Measurements from ENCODE around the gene ABHD8. TPM values are rescaled to one million over a fixed set of nuclear protein-coding genes. Genes with fewer than 3 reads are reported as not detected.

The ABHD8 gene
- total and polyA plus RNA-seq, 3 experiments from 2014 or later, result 5.2 to 8.3 (median 6.0) TPM

- H3K4me1 ChIP-seq (ENCODE audit: insufficient read depth, low read length), result peaks cover 13% of the 10 kb centered on the region
- Mint-ChIP-seq H3K27ac (no peak overlapping the region), H3K36me3 (peaks cover 0 to 4% (median 0%) of the 10 kb centered on the region in 3 donors), H3K27me3 (no peaks in the 10 kb centered on the region), H3K4me3 (no peak overlapping the region), H3K9me3 (no peaks in the 10 kb centered on the region), H3K4me1 (peaks cover 15 to 24% (median 18%) of the 10 kb centered on the region in 3 donors)
- H3K27me3 ChIP-seq (ENCODE audit: insufficient read depth, low read length, poor library complexity, severe bottlenecking), result no peaks in the 10 kb centered on the region
- H3K9me3 ChIP-seq (ENCODE audit: low read length), result no peaks in the 10 kb centered on the region
- CTCF ChIA-PET, result interaction anchor here (0.5 to 11.2 kb wide), 3 partner anchors 13 to 133 kb away, joined by 3 to 93 read pairs (median 7); partner anchors contain the start of gene ANKLE1
- H3K36me3 ChIP-seq (ENCODE audit: insufficient read depth, low read length), result no peaks in the 10 kb centered on the region
- POLR2A ChIA-PET, result no interaction called here
- DNase-seq, result no peak
- H3K4me3 ChIP-seq (ENCODE audit: low read length), result no peak overlapping the region
- H3K27ac ChIP-seq (ENCODE audit: low read depth, low read length), result no peak overlapping the region
Measured at GRCh38 chr19:17262557-17262956, 40.7 kb downstream of the ABHD8 start.

GRCh38 chr19:17260842-17261325, 42.3 kb downstream of the ABHD8 start:
- Mint-ChIP-seq H3K4me3 (no peak overlapping the region), H3K27ac (peak overlapping the region in 4 of 8 donors; percentile 0 to 43 (median 3)), H3K36me3 (no peaks in the 10 kb centered on the region), H3K4me1 (peaks cover 7 to 13% (median 8%) of the 10 kb centered on the region in 3 donors), H3K9me3 (no peaks in the 10 kb centered on the region), H3K27me3 (no peaks in the 10 kb centered on the region)
- H3K36me3 ChIP-seq (ENCODE audit: insufficient read depth, low read length), result no peaks in the 10 kb centered on the region
- H3K27me3 ChIP-seq (ENCODE audit: insufficient read depth, low read length, poor library complexity, severe bottlenecking), result no peaks in the 10 kb centered on the region
- ChIA-PET CTCF (interaction anchor here (0.6 to 11.2 kb wide), 19 partner anchors 10 to 195 kb away, joined by 3 to 93 read pairs (median 4); partner anchors contain the start of genes ANKLE1 and USE1), POLR2A (no interaction called here)
- peaks cover 7% of the 10 kb centered on the region for H3K4me1 ChIP-seq (ENCODE audit: insufficient read depth, low read length)
- no peak overlapping the region for H3K27ac ChIP-seq (ENCODE audit: low read depth, low read length)
- no peak overlapping the region for H3K4me3 ChIP-seq (ENCODE audit: low read length)
- peak; percentile 80 to 92 (median 82) for DNase-seq
- H3K9me3 ChIP-seq (ENCODE audit: low read length), result no peaks in the 10 kb centered on the region

DNA sequence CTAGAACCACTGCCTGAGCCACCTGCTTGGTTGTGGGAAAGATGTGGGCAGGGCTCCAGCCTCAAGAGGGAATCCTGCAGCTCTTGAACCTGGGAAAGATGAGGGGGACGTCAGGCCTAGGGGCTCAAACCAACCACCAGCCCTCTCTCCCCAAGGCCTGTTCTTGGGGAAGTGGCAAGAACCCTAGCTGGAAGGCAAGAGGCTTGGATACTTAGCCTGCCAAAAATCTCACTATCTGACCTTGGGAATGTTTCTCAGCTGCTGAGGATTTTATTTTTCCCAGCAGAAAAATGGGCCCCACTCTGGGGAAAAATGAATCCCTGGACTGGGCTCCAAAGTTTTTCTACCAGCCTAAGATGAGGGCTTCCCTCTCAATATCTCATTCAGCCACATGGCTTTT, 43.3 kb downstream of the ABHD8 start:
- H3K4me3 Mint-ChIP-seq, result no peak overlapping the region
- no peaks in the 10 kb centered on the region for H3K36me3 Mint-ChIP-seq
- H3K9me3 ChIP-seq (ENCODE audit: low read length), result no peaks in the 10 kb centered on the region
- no peak overlapping the region for H3K4me3 ChIP-seq (ENCODE audit: low read length)
- CTCF ChIA-PET, result interaction anchor here (0.6 to 11.2 kb wide), 20 partner anchors 9 to 205 kb away, joined by 3 to 93 read pairs (median 4); partner anchors contain the start of genes ANKLE1, MRPL34 and USE1
- no peaks in the 10 kb centered on the region for H3K9me3 Mint-ChIP-seq
- POLR2A ChIA-PET, result interaction anchor here (1.2 kb wide), 1 partner anchor 34 kb away, joined by 5 read pairs; the partner anchor contains the start of gene OCEL1
- no peaks in the 10 kb centered on the region for H3K36me3 ChIP-seq (ENCODE audit: insufficient read depth, low read length)
- H3K27me3 ChIP-seq (ENCODE audit: insufficient read depth, low read length, poor library complexity, severe bottlenecking), result no peaks in the 10 kb centered on the region
- no peaks in the 10 kb centered on the region for H3K27me3 Mint-ChIP-seq
- peaks cover 7 to 13% (median 8%) of the 10 kb centered on the region in 3 donors for H3K4me1 Mint-ChIP-seq
- H3K27ac ChIP-seq (ENCODE audit: low read depth, low read length), result no peak overlapping the region
- H3K4me1 ChIP-seq (ENCODE audit: insufficient read depth, low read length), result peaks cover 6% of the 10 kb centered on the region
- DNase-seq, result no peak
- H3K27ac Mint-ChIP-seq, result no peak overlapping the region

DNA sequence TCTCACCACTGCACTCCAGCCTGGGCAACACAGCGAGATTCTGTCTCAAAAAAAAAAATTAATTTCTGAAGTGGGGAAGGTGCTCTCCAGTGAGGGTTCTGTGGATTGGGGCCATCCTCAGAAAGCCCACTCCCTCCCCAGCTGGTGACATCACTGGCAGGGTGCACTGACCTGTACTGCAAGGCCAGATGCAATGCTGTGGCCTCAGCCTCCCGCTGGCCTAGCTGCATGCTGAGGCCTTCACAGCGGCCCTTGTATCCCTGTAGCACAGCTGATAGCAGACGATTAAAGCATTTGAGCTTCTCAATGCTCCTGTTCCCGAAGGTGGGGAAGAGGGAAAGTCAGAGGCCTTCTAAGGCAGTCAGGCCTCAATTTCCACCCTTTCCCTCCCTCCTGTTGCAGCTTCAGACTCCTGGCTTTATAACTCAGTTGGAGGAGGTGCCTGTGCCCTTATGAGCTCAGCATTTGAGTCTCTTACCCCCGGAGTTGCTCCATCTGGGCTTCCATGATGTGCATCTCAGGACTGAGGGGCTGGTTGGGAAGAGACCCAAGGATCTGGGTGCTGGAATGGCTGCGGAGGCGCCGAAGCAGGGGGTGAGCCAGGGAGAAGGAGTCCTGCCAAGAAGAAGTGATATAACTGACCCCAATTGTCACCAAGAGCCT, 44.0 kb downstream of the ABHD8 start:
- Mint-ChIP-seq H3K36me3 (no peaks in the 10 kb centered on the region), H3K9me3 (no peaks in the 10 kb centered on the region), H3K4me3 (no peak overlapping the region), H3K4me1 (peaks cover 6 to 8% (median 7%) of the 10 kb centered on the region in 3 donors), H3K27ac (no peak overlapping the region), H3K27me3 (no peaks in the 10 kb centered on the region)
- no peaks in the 10 kb centered on the region for H3K36me3 ChIP-seq (ENCODE audit: insufficient read depth, low read length)
- DNase-seq, result no peak
- POLR2A ChIA-PET, result interaction anchor here (1.2 kb wide), 1 partner anchor 33 kb away, joined by 5 read pairs; the partner anchor contains the start of gene OCEL1
- H3K4me3 ChIP-seq (ENCODE audit: low read length), result no peak overlapping the region
- no peaks in the 10 kb centered on the region for H3K4me1 ChIP-seq (ENCODE audit: insufficient read depth, low read length)
- H3K27ac ChIP-seq (ENCODE audit: low read depth, low read length), result no peak overlapping the region
- CTCF ChIA-PET, result interaction anchor here (1.2 to 11.2 kb wide), 8 partner anchors 11 to 206 kb away, joined by 3 to 93 read pairs (median 4); partner anchors contain the start of genes ANKLE1, MRPL34 and USE1
- H3K9me3 ChIP-seq (ENCODE audit: low read length), result no peaks in the 10 kb centered on the region
- H3K27me3 ChIP-seq (ENCODE audit: insufficient read depth, low read length, poor library complexity, severe bottlenecking), result no peaks in the 10 kb centered on the region

DNA sequence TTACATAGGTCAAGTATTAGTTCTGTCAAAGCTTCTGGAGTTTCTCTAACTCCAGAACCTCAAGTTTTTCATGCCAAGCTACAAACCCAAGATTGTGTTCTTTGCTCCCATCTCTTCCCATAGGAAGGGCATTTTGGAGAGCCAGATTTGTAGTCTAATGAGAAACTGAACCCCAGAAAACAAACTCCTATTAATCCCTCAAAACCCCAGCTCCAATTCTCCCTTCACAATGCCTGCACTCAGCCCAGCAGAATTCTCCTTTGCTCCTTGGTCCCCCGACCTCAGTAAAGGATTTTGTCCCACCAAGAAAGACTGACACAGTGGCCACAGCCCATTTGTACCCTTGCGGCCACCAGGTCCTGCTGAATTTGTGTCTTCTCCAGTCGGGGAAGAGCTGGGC, 47.1 kb downstream of the ABHD8 start:
- ChIA-PET POLR2A (no interaction called here), CTCF (interaction anchor here (1.0 to 1.8 kb wide), 2 partner anchors 36 to 135 kb away, joined by 3 read pairs; no protein-coding TSS in a partner anchor)
- Histone ChIP-seq H3K27ac (ENCODE audit: low read depth, low read length) (no peak overlapping the region), H3K27me3 (ENCODE audit: insufficient read depth, low read length, poor library complexity, severe bottlenecking) (no peaks in the 10 kb centered on the region), H3K36me3 (ENCODE audit: insufficient read depth, low read length) (no peaks in the 10 kb centered on the region), H3K4me3 (ENCODE audit: low read length) (no peak overlapping the region), H3K4me1 (ENCODE audit: insufficient read depth, low read length) (no peaks in the 10 kb centered on the region), H3K9me3 (ENCODE audit: low read length) (no peaks in the 10 kb centered on the region)
- Mint-ChIP-seq H3K9me3 (no peaks in the 10 kb centered on the region), H3K27me3 (peaks cover 0 to 1% of the 10 kb centered on the region in 2 donors), H3K4me3 (no peak overlapping the region), H3K27ac (peak overlapping the region in 1 of 8 donors; percentile 26), H3K4me1 (peaks cover 6% of the 10 kb centered on the region in 3 donors), H3K36me3 (no peaks in the 10 kb centered on the region)
- DNase-seq, result no peak

- H3K4me3 Mint-ChIP-seq, result no peak overlapping the region
- H3K27me3 Mint-ChIP-seq, result peaks cover 0 to 1% of the 10 kb centered on the region in 2 donors
- no peak for DNase-seq
- Histone ChIP-seq H3K4me1 (ENCODE audit: insufficient read depth, low read length) (no peaks in the 10 kb centered on the region), H3K36me3 (ENCODE audit: insufficient read depth, low read length) (no peaks in the 10 kb centered on the region), H3K27ac (ENCODE audit: low read depth, low read length) (no peak overlapping the region), H3K9me3 (ENCODE audit: low read length) (no peaks in the 10 kb centered on the region), H3K27me3 (ENCODE audit: insufficient read depth, low read length, poor library complexity, severe bottlenecking) (no peaks in the 10 kb centered on the region), H3K4me3 (ENCODE audit: low read length) (no peak overlapping the region)
- no peaks in the 10 kb centered on the region for H3K9me3 Mint-ChIP-seq
- H3K4me1 Mint-ChIP-seq, result no peaks in the 10 kb centered on the region
- ChIA-PET POLR2A (no interaction called here), CTCF (interaction anchor here (1.0 kb wide), 1 partner anchor 136 kb away, joined by 3 read pairs; no protein-coding TSS in a partner anchor)
- H3K36me3 Mint-ChIP-seq, result no peaks in the 10 kb centered on the region
- no peak overlapping the region for H3K27ac Mint-ChIP-seq
Measured at GRCh38 chr19:17255150-17255621, 48.0 kb downstream of the ABHD8 start.

GRCh38 chr19:17254636-17255035, 48.6 kb downstream of the ABHD8 start:
- H3K4me3 ChIP-seq (ENCODE audit: low read length), result no peak overlapping the region
- Mint-ChIP-seq H3K4me1 (no peaks in the 10 kb centered on the region), H3K9me3 (no peaks in the 10 kb centered on the region), H3K27me3 (peaks cover 0 to 1% of the 10 kb centered on the region in 2 donors), H3K4me3 (no peak overlapping the region), H3K27ac (no peak overlapping the region), H3K36me3 (no peaks in the 10 kb centered on the region)
- no peaks in the 10 kb centered on the region for H3K4me1 ChIP-seq (ENCODE audit: insufficient read depth, low read length)
- POLR2A ChIA-PET, result no interaction called here
- H3K9me3 ChIP-seq (ENCODE audit: low read length), result no peaks in the 10 kb centered on the region
- DNase-seq, result no peak
- H3K27ac ChIP-seq (ENCODE audit: low read depth, low read length), result no peak overlapping the region
- CTCF ChIA-PET, result no interaction called here
- H3K36me3 ChIP-seq (ENCODE audit: insufficient read depth, low read length), result no peaks in the 10 kb centered on the region
- H3K27me3 ChIP-seq (ENCODE audit: insufficient read depth, low read length, poor library complexity, severe bottlenecking), result no peaks in the 10 kb centered on the region

Measured in CD8-positive, alpha-beta memory T cell (primary cell).